GM18507 (cell line): ENCODE data around the gene DLGAP1.
"Not testable (repeated sequence)": the region's sequence is repeated elsewhere in the genome, so short reads cannot be mapped to it uniquely, and the experiment has no call there.

Experiments
- DNase-seq: peaks from one replicate; pipeline ENCODE4 v3.0.0; 2011; ENCODE audit warnings: low read depth; ENCODE audit not compliant: insufficient read length; ENCODE audit errors: extremely low spot score
- FAIRE-seq: peaks from 2 replicates; lab custom pipeline; 2011; peaks lifted over from hg19 to GRCh38; lab: Jason Lieb, UNC

The DLGAP1 gene

DNA sequence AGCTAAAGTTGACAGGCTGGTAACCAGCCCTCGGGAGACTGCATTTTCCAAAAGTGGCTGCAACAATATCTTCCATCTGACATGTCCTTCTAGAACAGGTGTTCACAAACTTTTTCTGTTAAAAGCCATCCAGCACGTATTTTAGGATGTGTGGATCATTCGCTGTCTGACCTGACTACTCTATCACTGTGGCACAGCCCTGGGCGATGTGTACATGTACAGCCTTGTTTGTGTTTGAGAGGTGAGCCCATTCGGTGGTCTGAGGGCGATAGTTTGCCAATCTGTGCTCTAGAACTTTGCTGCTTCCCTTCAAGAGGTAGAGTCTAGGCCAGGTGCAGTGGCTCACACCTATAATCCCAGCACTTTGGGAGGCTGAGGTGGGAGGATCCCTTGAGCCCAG lies 839.0 kb downstream of the DLGAP1 start:
- DNase-seq (no peak), FAIRE-seq (no peak)

GRCh38 chr18:3615374-3615985 lies 839.6 kb downstream of the DLGAP1 start:
- no peak for FAIRE-seq

DNA sequence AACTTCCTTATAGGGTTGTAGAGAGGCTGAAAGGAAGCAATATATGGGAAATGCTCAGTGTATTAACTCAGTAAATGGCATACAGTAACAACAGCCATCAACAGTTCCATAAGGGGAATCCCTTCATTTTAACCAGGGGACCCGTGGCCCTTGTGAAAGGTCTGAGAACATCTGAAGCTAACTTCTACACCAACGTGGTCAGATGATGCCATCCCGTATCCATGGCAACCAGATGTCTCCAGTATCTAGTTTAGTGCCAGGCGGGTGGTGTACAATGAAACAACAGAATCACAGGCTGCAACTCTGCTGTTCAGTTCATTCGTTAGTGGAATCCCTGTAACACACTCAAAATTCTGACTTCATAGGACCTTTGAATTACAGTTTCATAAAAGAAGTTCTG lies 842.8 kb downstream of the DLGAP1 start:
- no peak for DNase-seq
- FAIRE-seq = no peak

More at GRCh38 chr18:3615374-3615985, 839.6 kb downstream of the DLGAP1 start:
- no peak for DNase-seq

- FAIRE-seq (no peak), DNase-seq (no peak)
These were observed 843.6 kb downstream of the DLGAP1 start for GRCh38 chr18:3611313-3612090.

DNA sequence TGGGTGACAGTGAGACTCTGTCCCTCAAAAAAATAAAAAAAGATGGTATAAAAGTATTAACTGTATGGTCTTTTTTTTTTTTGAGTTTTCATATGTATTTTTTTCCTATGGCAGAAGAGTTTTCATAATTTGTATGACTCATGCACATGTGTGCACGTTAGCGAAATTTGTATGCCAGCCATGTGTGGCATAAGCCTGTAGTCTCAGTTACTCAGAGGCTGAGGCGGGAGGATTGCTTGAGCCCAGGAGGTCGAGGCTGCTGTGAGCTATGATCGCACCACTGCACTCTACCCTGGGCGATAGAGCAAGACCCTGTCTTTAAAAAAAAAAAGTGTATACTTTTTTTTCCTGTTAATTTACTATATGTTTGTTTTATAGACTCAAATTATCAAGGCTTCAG lies 844.3 kb downstream of the DLGAP1 start:
- DNase-seq (no peak), FAIRE-seq (no peak)

DNA sequence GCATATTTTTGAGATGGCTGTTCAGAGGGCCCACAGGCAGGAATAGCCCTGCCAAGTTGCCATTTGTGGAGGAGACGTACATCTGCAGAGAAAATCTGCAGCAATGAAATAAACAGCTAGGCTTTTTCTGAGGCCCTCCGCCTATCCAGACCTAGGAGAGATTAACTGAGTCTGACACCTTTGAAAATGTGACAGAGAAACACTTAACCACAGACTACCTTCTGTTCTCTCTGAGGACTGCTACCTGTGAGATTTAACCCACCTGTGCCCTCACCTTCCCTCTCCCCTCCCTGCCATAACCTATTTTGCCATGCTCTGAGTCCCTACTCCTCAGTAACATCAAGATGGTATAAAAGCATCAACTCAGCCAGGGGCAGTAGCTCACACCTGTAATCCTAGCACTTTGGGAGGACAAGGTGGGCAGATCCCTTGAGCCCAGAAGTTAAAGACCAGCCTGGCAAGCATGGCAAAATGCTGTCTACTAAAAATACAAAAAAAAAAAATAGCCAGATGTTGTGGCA lies 844.9 kb downstream of the DLGAP1 start:
- no peak for FAIRE-seq
- DNase-seq = no peak

- FAIRE-seq (no peak), DNase-seq (no peak)
These were observed 846.6 kb downstream of the DLGAP1 start for GRCh38 chr18:3608488-3608887.

DNA sequence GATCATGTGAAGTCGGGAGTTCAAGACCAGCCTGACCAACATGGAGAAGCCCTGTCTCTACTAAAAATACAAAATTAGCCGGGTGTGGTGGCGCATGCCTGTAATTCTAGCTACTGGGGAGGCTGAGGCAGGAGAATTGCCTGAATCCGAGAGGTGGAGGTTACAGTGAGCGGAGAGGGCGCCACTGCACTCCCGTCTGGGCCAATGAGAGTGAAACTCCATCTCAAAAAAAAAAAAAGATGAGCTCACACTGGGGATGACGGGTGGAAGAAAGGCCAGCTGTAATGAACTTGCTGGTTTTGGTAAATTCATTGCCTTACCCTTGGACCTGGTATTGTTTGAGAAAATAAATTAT lies 847.0 kb downstream of the DLGAP1 start:
- not testable (repeated sequence) for DNase-seq, FAIRE-seq

- DNase-seq = no peak
These were observed 847.6 kb downstream of the DLGAP1 start for GRCh38 chr18:3607309-3608098.

GRCh38 chr18:3606863-3607262 lies 848.2 kb downstream of the DLGAP1 start:
- FAIRE-seq, DNase-seq: not testable (repeated sequence)

More at GRCh38 chr18:3607309-3608098, 847.6 kb downstream of the DLGAP1 start:
- FAIRE-seq = no peak

DNA sequence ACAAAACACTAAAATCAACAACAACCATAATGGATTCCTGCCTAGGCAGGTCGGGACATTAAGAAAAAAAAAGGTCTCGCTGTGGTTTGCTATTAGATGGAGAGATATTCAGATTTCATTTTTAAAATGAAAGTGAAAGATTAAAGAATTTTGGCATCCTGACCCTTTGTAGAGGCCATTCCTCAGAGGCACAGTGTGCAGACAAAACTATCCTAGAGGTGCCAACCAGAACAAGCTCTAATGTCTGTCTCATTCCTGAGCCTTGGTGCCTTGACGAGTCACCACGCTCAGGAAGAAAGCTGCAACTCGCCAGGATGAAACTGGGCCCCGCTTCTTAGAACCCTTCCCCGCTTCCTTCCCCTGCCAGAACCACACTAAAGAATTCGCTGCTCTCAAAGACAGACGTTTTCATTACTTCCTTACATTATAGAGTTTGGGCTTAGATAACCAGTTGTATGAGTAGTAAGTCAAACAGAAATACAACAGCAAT lies 849.1 kb downstream of the DLGAP1 start:
- no peak for DNase-seq

DNA sequence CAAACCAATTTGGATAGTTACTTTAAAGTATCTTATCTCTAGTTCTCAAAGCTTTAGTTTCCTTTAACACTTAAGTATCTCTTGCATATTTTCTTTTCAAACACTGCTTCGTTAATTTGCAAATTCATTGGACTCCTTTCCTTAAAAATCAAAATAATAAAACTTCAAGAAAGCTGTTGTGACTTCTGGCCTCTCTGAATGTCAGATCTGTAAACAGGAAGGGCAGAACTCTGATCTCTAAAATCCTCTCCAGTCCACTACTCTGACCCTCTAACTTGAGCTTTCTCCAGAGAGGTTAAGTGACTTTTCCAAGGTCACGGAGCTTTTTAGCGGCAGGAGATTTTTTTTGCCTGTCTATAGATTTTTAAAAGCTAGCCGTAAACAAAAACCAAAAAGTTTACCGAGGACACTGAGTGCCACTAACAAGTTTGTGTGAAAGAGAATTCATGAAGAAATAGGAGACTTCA lies 849.6 kb downstream of the DLGAP1 start:
- DNase-seq (no peak), FAIRE-seq (no peak)

More for the DNA sequence above, 849.1 kb downstream of the DLGAP1 start:
- FAIRE-seq = no peak

- peak; percentile 85 for FAIRE-seq
- no peak for DNase-seq
These were observed 850.4 kb downstream of the DLGAP1 start for GRCh38 chr18:3604498-3605408.

DNA sequence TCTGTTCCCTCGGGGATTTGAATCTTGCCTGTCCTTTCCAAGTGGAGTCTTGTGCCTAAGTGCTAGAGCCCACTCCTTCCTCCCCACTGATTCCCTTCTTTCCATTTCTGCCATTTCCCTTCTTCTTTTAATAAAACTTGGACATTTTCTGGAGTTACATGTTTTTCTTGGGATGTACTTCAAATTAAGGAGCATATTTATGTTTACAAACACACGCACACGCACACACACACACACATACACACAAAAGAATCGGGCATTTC lies 850.9 kb downstream of the DLGAP1 start:
- no peak for FAIRE-seq

GRCh38 chr18:3603421-3604234 lies 851.5 kb downstream of the DLGAP1 start:
- FAIRE-seq (no peak), DNase-seq (no peak)

More for the DNA sequence above, 850.9 kb downstream of the DLGAP1 start:
- no peak for DNase-seq

- DNase-seq, FAIRE-seq: not testable (repeated sequence)
These were observed 853.9 kb downstream of the DLGAP1 start for GRCh38 chr18:3601106-3601755.

DNA sequence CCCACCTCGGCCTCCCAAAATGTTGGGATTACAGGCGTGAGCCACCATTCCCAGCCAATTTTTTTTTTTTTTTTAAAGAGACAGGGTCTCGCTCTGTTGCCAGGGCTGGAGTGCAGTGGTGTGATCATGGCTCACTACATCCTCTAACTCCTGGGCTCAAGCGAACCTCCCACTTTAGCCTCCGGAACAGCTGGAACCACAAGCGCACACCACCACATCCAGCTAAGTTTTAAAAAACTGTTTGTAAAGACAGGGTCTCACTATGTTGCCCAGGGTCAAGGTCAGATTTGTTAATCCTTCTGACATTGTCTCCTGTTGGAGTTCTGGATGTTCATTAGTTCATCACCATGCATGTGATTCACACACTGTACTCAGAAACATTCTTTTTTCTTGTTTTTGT lies 855.2 kb downstream of the DLGAP1 start:
- FAIRE-seq = no peak

GRCh38 chr18:3599195-3599594 lies 855.9 kb downstream of the DLGAP1 start:
- DNase-seq = no peak
- FAIRE-seq = no peak

More for the DNA sequence above, 855.2 kb downstream of the DLGAP1 start:
- DNase-seq = no peak
